Activated CD4-positive, CD25-positive, alpha-beta regulatory T cell treated with anti-CD3 and anti-CD28 coated beads, Interleukin-2, amount 50 U/mL, for 72 hours (primary cell): Measurements from ENCODE around the gene NECAB3.
A peak's percentile ranks its signal among the peaks of the same experiment; 100 is the strongest.

Experiments used
- DNase-seq: peaks from one replicate; pipeline ENCODE4 v3.0.0; 2021

The NECAB3 gene

DNA sequence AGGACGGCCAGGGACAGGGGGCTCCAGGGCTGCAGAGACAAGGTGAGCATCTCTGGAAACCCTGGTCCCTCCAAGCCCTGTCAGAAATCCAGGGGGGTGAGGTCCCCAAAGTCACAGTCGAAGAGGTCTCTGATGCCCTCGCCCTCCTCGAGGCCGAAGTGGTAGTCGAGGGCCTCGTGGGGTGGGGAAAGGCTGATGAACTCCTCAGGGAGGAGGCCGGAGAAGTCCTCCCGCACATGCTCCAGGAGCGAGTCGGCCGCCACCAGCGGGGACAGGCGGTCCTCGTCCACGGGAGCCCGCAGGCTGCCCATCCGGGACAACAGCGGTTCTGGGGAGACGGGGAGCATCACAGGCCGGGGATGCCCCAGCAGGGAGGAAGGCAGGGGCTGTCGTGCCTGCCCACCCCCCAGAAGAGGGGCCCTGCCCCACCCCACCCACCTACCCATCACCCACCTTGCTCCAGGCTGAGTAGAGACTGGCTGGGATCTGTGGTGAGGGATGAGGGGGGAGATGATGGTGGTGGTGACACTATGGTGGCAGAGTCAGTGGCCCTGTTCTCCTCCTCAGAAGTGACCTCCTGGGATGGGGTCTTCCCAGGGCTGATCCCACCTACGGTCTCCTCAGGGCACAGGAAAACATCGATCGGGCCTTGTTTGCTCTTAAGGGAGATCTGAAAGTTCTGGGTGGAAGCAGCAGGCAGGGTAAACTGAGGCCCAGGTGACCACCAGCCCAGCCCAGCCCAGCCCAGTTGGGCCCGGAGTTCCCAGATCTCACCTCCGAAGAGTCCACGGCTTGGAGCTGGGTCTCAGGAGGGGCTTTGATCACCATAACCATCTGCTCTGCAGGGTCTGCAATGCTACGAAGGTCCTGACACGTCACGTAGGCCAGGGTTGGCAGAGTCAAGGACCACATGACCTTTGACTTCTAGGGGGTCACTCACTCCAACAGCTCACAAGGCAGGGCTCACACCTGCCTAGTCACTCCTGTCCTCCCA, 2.7 kb upstream of the NECAB3 start:
- DNase-seq = no peak

DNA sequence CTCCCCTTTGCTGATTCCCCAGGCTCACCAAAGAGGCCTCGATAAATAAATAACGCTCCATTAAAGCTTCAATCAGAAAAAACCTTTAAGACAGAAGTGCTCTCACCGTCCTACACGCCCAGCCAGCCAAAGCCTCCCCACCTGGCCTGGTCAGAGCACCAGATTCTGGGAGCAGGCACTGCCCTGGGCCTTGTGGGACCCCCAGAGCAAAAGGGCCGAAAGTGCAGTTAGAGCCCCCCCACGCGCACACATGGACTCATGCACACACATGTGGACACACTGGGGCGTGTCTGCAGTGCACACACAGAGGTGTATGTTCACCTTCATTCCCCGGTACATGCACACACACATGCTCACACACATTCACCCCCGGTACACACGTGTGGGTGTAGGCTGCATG, 1.9 kb upstream of the NECAB3 start:
- no peak for DNase-seq

DNA sequence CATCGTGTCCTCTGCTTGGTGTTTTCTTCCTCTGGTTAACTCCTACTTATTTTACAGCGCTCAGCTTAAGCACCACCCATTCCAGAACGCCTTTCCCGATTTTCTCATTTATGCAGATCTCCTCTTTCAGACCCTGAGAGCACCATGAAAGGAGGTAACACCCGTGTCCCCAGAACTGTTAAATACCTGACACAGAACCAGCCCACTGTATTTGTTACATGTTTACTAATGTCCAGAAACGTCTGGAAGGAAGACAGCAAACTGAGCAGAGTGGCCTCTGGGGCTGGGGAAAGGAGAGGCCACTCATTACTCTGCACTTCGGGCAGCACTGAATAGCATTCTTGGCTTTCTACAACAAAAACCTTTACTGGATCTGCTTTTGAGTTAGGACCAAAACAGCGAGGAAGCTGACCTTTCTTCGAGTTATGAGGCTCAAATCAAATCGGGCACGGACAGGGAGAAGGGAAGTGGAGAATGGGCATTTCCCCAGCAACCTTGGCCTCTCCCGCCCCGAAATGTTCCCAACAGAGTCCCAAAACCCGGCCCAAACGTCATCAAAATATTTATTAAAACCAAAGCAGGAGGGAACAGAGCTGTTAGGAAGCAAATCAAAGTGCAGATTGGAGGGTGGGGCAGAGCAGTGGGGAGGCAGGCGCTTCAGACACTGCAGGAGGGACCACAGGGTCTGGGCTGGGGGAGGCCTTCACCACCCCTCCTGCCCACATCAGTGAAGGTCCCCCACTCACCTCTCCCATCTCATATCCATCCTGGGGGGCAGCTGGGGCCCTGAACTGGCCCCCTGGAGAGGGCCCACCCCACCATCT, 1.1 kb upstream of the NECAB3 start:
- no peak for DNase-seq

DNA sequence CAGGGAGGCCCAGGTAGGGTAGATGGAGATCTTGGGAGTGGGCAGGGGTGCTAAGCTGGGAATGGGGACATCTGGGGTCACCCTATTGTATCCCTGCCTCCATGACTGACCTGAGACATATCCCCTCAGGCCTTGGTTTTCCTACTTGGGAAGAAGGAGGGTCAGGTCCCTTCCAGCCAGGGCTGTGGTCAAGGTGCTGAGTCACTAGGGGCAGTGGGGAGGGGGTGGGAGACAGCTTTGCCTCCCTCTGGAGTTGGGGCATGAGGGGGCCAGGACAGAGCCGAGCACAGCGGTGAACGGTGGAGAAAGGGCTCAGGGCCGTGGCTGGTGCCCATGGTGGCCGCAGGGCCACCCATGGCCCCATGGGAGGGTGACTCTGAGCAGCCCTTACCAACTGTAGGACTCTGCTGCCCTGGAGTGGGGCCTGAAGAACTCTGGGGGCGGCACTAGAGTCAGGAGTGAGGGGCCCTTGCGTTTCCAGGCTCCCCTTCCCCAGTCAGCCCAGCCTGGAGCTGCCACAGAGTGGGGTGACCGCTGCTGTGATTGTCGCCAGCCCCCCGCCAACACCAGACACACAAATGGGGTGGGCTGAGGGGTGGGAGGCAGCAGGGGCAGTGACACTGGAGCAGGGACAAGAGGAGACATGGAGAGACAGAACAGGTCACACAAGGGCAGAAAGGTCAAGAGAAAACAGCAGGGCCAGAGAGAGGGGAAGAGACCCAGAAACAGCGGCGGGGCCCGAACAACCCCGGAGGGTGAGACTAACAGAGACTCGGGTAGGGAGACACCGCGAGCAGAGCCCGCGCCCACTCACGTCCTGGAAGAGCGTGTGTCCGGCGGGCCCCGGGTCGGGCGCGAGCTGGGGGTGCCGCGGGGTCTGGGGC, 576 bp downstream of the NECAB3 start:
- DNase-seq = no peak

DNA sequence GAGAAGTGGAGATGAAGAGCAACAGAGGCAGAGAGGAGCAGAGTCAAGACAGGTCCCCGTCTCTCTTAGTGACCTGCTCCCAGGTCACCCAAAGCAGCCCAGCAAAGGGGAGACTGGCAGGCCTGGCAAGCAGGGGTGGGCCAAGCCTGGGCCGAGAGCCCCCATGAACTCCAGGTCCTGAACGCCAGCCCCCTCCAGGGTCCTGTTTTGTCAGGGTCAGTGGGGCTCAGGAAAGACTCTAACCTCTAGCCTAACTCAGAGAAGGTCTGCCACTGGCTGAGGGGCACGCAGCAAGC, 1.2 kb downstream of the NECAB3 start:
- no peak for DNase-seq

DNA sequence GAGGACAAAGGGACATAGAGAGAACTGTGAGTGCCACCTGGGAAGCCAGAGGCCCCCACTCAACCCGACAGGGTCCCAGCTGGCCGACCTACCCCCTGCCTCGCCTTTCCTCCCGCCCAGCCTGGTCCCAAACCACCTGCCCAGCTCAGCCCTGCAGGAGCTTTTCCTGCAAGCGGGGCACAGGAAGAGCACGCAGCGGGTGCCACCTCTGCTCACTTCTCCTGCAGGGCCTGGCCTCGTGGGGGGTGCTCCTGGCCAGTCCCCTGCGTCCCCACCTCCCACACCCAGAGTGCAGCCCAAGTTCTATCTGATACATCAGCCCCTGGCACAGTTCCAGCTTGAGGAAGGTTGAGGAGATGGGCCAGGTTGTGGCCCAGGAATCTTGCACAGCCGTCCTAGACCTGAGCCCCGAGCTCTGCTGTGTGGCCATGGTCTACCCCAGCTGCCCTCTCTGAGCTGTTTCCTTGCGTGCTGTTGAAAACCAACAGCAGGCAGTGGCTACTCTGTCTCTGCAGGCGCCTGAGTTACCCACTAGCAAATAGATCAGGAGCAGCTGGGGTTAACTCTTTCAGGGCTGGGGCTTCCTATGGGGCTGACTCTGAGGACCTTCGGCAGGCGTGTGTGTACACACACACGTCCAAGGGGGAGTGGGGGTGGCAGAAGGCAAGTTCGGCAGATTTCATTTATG, 1.7 kb downstream of the NECAB3 start:
- no peak for DNase-seq

DNA sequence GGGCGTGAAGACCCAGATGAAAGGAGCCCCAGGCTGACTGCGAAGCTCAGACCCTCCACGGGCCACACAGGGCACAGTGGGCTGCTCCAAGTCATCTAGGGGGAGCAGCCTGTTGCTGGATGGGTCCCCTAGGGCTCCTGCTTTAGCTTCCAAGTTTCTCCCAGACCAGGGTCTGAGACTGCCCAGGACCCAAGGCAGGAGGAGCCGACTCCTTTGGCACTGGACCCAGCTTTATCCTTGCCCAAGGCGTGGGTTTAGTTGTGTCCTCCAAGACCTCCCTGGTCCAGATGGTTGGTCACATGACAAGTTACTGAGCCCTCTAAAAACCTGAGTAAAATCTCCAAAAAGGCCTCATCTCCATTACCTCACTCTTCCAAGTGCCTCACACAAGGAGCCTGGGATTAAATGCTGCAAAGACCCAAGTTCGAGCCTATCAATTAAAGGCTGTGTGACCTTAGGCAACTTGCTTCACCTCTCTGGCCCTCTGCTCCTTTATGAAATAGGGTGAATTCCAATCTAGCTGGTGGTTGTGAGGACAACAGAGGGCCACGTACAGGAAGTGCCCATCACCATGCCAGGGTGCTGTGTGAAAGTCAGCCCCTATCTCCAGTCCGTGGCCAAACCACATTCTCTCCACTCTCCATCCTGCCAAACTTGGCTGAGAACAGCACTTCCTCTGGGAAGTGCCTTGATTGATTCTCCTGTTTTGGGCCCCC, 2.5 kb downstream of the NECAB3 start:
- DNase-seq = no peak

DNA sequence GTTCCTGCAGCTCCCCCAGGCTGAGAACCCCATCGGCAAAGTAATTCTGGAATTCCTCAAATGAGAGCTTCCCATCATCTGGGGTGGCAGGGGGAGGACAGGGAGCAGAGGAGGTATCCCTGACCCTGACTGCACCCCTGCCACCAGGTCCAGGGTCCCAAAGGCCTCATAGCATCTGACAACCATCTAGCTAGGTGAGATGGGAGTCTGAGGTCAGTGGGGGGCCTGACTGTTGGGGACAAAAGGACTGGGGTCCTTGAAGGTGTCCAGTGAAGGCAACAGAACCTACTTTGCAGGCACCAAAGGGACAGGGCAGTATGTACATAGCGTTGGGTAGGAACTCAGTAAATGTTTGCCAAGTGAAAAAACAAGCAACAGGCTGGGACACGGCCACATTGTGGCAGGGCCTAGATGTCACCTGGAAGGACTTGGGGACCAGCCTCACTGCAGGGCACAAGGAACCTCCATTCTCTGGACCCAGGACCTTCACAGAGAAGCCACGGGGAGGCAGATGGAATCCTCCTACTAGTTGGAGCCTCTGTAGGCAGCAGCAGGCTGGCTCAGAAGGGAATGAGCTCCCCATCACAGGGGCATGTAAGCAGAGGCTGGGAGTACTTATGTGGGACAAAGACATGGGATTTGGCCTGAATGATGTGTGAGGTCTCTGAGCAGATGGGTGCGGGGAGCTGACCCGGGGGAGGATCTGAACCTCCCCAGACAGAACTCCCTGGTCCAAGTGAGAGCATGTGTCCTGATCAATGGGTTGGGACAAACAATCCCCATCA, 3.3 kb downstream of the NECAB3 start:
- no peak for DNase-seq

DNA sequence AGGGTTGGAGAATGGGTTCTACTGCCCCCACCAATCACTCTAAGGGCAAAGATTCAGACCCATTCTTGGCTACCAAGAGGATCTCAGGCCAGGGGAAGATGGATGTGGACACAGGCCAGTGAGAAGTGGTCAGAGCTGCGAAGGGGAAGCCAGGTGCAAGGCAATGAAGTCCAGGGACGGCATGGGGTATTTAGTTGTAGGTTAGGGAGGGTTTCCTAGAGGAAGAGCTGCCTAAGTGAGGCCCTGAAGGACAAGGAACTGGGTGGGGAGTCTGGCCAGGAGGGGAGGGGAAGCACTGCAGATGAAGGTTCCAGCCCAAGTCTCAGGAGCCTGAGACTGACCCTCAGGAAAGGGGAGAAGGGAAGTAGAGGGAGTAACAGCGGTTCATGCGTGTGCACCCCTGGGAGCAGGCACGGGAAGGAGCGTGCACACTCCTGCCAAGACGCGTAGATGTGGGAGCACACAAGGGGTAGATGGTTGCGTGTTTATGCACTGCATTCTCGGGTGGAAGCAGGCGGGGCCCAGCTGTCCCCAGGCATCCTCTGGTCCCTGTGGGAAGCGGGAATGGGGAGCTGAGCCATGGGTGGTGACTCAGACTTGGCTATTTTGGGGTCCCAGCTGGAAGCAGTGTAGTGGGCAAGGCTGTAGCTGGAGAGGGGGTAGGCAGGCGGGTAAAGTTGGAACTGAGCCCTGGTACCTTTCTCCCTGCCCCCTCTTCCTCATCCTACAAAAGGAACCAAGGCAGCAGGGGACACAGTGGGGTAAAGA, 4.2 kb downstream of the NECAB3 start:
- DNase-seq = no peak

DNA sequence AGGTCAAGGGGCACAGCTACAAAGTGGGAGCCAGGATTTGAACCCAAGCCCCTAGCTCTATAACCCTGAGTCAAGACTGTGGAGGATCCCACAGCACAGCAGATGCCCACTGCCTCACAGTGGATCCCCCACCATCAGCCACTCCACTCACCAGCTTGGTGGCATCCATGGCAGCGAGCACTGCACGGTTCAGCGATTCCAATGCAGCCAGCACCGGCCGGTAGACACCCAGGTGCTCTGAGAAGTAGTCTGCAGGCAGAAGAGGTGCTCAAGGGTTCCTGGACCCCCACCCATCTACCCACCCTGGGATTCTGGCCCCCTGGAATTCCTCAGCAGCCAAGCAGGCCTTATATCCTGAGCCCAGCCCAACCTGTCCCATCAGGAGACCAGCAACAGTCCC, 5.0 kb downstream of the NECAB3 start:
- no peak for DNase-seq

DNA sequence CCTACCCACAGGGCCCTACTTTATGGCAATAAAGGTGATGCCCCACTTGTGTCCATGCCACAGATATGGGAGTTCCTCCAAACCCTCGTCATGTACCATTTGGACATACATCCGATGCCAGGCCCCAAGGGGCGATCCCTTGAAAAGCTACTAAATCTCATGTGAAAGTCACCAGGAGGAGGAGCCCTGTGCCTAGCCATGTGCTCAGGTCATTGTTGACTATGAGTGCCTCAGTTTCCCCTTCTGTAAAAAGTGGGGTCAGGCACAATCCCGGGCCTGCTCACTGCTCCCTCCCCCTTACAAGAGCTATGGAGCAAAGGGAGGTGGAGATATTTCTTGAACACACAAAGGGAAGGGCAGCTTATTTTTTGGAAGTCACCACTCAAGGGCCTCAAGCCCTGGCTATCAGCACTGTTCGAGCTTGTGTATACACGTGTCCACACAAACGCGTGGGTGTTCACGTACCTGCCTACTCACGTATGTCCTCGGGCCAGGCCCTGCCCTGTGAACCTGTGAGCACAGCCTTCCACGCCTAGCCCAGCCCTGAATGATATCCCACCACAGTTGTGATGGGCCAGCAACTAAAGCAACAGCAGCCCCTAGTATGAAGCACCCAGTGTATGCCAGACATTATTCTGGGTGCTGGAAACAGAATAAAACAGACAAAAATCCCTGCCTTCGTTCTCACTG, 5.6 kb downstream of the NECAB3 start:
- DNase-seq = no peak

DNA sequence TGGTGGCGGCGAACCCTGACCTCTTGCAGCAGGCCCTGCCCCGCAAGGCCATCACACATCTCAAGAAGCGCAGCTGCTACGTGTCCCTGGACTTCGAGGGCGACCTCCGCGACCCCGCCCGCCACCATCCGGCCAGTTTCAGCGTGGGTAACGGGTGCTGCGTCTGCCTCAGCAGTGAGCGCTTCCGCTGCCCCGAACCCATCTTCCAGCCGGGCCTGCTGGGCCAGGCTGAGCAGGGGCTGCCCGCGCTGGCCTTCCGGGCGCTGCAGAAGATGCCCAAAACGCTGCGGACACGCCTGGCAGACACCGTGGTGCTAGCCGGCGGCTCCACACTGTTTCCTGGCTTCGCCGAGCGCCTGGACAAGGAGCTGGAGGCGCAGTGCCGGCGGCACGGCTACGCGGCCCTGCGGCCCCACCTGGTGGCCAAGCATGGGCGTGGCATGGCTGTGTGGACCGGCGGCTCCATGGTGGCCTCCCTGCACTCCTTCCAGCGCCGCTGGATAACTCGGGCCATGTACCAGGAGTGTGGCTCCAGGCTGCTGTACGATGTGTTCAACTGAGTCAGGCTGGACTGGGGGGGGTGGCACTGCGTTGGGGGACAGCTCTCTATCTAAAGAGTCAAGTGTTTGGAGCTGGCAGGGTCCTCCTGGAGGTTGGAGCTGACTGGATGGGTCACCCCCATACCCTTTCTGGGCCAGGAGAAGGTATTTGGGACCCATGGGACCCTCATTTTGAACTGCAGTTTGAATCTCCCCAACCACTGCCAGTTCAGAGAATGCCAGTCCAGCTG, 6.4 kb downstream of the NECAB3 start:
- DNase-seq = peak; percentile 85

DNA sequence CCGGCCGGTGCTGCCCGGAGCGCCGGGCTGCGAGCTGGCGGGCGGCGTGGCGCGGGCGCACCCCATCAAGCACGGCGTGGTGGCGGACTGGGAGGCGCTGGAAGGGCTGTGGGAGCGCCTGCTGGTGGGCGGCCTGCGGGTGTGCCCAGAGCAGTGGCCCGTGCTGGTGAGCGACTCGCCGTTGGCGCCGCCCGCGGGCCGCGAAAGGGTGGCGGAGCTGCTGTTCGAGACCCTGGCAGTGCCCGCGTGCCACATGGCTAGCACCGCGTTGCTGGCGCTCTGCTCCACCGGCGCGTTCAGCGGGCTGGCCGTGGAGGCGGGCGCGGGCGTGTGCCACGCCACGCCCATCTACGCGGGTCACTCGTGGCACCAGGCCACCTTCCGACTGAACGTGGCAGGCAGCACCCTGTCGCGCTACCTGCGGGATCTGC, 7.0 kb downstream of the NECAB3 start:
- DNase-seq = peak; percentile 63

DNA sequence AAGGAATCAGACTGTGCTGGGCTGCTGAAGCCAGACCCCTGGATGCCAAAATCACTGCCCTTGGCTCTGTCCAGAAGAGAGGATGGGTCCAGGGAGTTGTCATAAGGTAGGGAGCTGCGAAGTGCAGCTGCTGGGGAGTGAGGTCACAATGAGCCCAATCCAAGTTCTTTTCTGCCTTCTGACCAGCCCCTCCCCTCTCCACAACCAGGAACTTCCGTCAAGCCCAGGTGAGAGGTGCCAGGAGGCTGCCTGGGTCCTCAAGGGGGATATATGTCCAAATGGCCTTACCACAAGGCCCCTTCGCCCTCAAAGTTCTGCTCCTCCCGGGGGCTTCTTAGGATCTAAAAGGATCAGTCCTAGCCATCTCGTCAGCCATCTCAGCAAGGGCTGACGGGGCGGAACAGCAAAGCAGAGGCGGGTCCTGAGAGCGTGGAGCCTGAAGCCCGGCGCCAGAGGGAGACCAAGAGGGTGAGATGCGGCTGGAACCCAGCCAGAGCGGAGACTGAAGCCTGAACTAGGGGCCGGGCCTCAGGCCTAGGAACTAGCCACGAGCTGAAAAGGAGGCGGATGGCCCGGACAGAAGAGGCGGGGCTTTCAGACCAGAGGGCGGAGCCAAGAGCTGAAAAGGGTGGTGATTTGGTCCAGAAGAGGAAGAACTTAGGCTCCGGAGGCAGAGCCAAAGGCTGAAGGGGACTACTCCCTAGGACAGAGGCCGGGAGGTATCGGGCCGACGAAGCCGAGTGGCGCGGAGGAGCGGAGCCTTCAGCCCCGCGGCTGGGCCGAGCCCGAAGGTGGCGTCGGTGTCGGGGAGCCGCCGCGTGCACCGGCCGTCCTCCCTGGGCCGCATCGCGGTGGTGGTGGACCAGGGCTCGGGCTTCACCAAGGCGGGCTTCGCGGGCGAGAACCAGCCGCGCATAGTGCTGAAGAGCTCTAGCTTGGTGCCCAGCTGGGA, 7.7 kb downstream of the NECAB3 start, which contains the start of gene ACTL10:
ACTL10 (plus strand) TSS at position 651 of the 952 bp plus-strand sequence. CDS start 555 bp downstream, outside the sequence.
- peak; percentile 84 for DNase-seq

DNA sequence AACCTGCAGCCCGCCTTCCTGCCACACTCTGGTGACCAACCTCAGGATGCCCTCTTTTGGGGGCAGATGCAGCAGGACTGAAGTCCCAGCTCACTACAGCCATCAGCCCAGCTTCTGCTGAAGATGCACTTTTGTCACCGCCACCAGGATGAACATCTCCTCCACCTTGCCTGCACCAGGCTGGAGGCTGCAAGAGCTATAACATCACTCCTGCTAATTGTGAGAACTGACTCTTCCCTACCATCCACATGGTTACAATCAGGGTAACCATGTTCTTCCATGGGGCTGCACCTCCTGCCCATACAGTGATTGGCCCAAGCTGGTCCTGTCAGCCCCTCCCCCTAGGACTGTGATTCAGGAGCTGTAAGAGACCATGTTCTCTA, 9.5 kb downstream of the NECAB3 start:
- no peak for DNase-seq

DNA sequence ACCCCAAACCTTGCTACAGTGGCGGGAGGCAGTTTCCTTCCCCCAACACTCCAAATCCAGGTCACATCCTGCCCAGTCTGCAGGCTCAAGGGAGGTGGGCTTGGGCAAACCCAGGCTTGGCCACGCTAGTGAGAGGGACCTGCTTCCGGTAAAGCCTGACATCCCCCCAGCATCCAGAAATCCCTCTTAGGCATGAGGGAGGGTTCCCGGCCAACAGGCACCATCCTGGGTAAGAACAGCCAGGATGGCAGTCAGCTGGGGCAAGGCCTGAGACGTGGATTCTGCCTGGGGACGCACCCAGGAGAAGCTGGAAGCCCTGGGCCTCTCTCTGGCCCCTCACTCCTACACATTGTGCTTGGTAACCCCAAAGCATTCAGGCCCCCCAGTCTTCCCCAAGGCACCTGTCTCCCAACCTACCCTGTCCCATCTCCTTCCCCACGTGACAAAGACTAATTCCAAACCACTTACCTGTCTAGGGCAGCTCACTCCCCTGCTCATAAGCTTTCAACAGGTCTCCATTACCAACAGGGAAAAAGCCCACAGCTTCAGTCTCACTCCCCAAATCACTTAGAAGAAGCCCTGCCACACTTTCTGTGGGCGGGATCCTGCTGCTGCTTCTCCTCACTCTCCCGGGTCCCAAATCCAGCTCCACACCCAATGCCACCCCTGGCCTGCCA, 10.0 kb downstream of the NECAB3 start:
- no peak for DNase-seq
